Muscle of leg (tissue), 11 donors: ENCODE measurements around the gene SMG6. TPM values are rescaled to one million over a fixed set of nuclear protein-coding genes. Genes with fewer than 3 reads are reported as not detected.
A peak's percentile ranks its signal among the peaks of the same experiment; 100 is the strongest.

Experiments used
- DNase-seq: peaks from one replicate; pipeline ENCODE4 v3.0.0; 2013
- H3K27ac ChIP-seq: one replicate; pipeline ENCODE4 v1.5.1; 2013; ENCODE audit warnings: mild to moderate bottlenecking, low read length, control low read depth
- H3K27me3 ChIP-seq: one replicate; pipeline ENCODE4 v1.6.1; 2013; ENCODE audit warnings: low read length; ENCODE audit not compliant: control insufficient read depth, insufficient read depth
- H3K36me3 ChIP-seq: one replicate; pipeline ENCODE4 v1.6.1; 2013; ENCODE audit warnings: low read length; ENCODE audit not compliant: control insufficient read depth, insufficient read depth
- H3K4me1 ChIP-seq: one replicate; pipeline ENCODE4 v1.6.1; 2013; ENCODE audit warnings: low read length; ENCODE audit not compliant: control insufficient read depth, insufficient read depth
- H3K4me3 ChIP-seq: one replicate; pipeline ENCODE4 v1.5.1; 2013; ENCODE audit warnings: low read length, control low read depth
- H3K9me3 ChIP-seq: replicated peaks from 2 replicates; pipeline ENCODE4 v1.6.1; 2013; ENCODE audit warnings: low read depth, low read length; ENCODE audit not compliant: control insufficient read depth
- WGBS: methylation state at CpG from one replicate; pipeline ENCODE4 v1.1.5; 2013; ENCODE audit warnings: missing lambda C conversion rate; ENCODE audit not compliant: insufficient coverage; 5-methylcytosine and 5-hydroxymethylcytosine counted together
- polyA plus RNA-seq, 8 donors: library from polyadenylated mRNA; unstranded; fragments of 120-200 nt; gene quantifications; one replicate each; pipeline versions ENCODE4 v1.2.1 to v1.2.3, GENCODE V29; 2013; ENCODE audit warnings: inconsistent platforms in 1 of 8, low replicate concordance in 1 of 8; ENCODE audit not compliant: insufficient read length in 8 of 8, insufficient read depth in 1 of 8
- total RNA-seq: library from RNA; stranded (reverse); fragments of 120-200 nt; gene quantifications from one replicate; pipeline ENCODE4 v1.2.4, GENCODE V29; 2013

The SMG6 gene
- total and polyA plus RNA-seq, 9 donors: 12.7 to 21.8 (median 19.2) TPM

GRCh38 chr17:2101448-2102257, 201.9 kb downstream of the SMG6 start:
- no peak for DNase-seq
- peaks cover 18% of the 10 kb centered on the region for H3K4me1 ChIP-seq
- no peaks in the 10 kb centered on the region for H3K9me3 ChIP-seq
- H3K36me3 ChIP-seq: no peaks in the 10 kb centered on the region
- WGBS: 70% methylated on average over 10 of the region's 15 CpGs
- no peak overlapping the region for H3K4me3 ChIP-seq
- no peaks in the 10 kb centered on the region for H3K27me3 ChIP-seq
- no peak overlapping the region for H3K27ac ChIP-seq

- H3K4me1 ChIP-seq: peaks cover 24% of the 10 kb centered on the region
- no peak overlapping the region for H3K4me3 ChIP-seq
- 84% methylated on average over 5 of the region's 10 CpGs for WGBS
- H3K9me3 ChIP-seq: no peaks in the 10 kb centered on the region
- no peak for DNase-seq
- H3K27ac ChIP-seq: no peak overlapping the region
- H3K36me3 ChIP-seq: peaks cover 3% of the 10 kb centered on the region
- H3K27me3 ChIP-seq: no peaks in the 10 kb centered on the region
These were observed 208.1 kb downstream of the SMG6 start for GRCh38 chr17:2095536-2095910.

- Histone ChIP-seq H3K4me3 (no peak overlapping the region), H3K4me1 (peaks cover 29% of the 10 kb centered on the region), H3K27ac (peak overlapping the region; percentile 3), H3K27me3 (no peaks in the 10 kb centered on the region), H3K36me3 (peaks cover 3% of the 10 kb centered on the region), H3K9me3 (no peaks in the 10 kb centered on the region)
- WGBS: 40% methylated on average over 8 of the region's 12 CpGs
- peak; percentile 74 for DNase-seq
These were observed 208.6 kb downstream of the SMG6 start for GRCh38 chr17:2094891-2095535.

- no peaks in the 10 kb centered on the region for H3K27me3 ChIP-seq
- no peak overlapping the region for H3K4me3 ChIP-seq
- WGBS: 81% methylated on average over 3 of the region's 5 CpGs
- no peaks in the 10 kb centered on the region for H3K9me3 ChIP-seq
- peaks cover 3% of the 10 kb centered on the region for H3K36me3 ChIP-seq
- no peak overlapping the region for H3K27ac ChIP-seq
- peaks cover 45% of the 10 kb centered on the region for H3K4me1 ChIP-seq
- DNase-seq: no peak
These were observed 210.2 kb downstream of the SMG6 start for GRCh38 chr17:2093349-2093748.

- H3K9me3 ChIP-seq: no peaks in the 10 kb centered on the region
- H3K27me3 ChIP-seq: no peaks in the 10 kb centered on the region
- no peak for DNase-seq
- H3K27ac ChIP-seq: peak overlapping the region; percentile 15
- WGBS: 79% methylated on average over 2 of the region's 4 CpGs
- peaks cover 3% of the 10 kb centered on the region for H3K36me3 ChIP-seq
- peaks cover 56% of the 10 kb centered on the region for H3K4me1 ChIP-seq
- H3K4me3 ChIP-seq: no peak overlapping the region
These were observed 211.3 kb downstream of the SMG6 start for GRCh38 chr17:2092253-2092652.

GRCh38 chr17:2090804-2091534, 212.6 kb downstream of the SMG6 start:
- peak; percentile 95 for DNase-seq
- Histone ChIP-seq H3K4me3 (no peak overlapping the region), H3K27me3 (no peaks in the 10 kb centered on the region), H3K36me3 (peaks cover 8% of the 10 kb centered on the region), H3K27ac (peak overlapping the region; percentile 99), H3K4me1 (peaks cover 69% of the 10 kb centered on the region), H3K9me3 (no peaks in the 10 kb centered on the region)
- 9% methylated on average over 1 of the region's 2 CpGs for WGBS

- no peak for DNase-seq
- H3K4me1 ChIP-seq: peaks cover 70% of the 10 kb centered on the region
- H3K27ac ChIP-seq: peak overlapping the region; percentile 99
- no peaks in the 10 kb centered on the region for H3K9me3 ChIP-seq
- peaks cover 11% of the 10 kb centered on the region for H3K36me3 ChIP-seq
- no peaks in the 10 kb centered on the region for H3K27me3 ChIP-seq
- H3K4me3 ChIP-seq: peak overlapping the region; percentile 21
- WGBS: 100% methylated on average over 1 of the region's 9 CpGs
These were observed 213.4 kb downstream of the SMG6 start for GRCh38 chr17:2090210-2090641.

GRCh38 chr17:2089021-2089422, 214.6 kb downstream of the SMG6 start:
- DNase-seq: peak; percentile 93
- Histone ChIP-seq H3K27me3 (no peaks in the 10 kb centered on the region), H3K36me3 (peaks cover 11% of the 10 kb centered on the region), H3K4me3 (peak overlapping the region; percentile 39), H3K9me3 (no peaks in the 10 kb centered on the region), H3K27ac (peak overlapping the region; percentile 99), H3K4me1 (peaks cover 76% of the 10 kb centered on the region)
- WGBS: 7% methylated on average over 2 of the region's 8 CpGs

GRCh38 chr17:2087597-2088211, 215.9 kb downstream of the SMG6 start:
- WGBS: 51% methylated on average over 4 of the region's 10 CpGs
- H3K4me1 ChIP-seq: peaks cover 88% of the 10 kb centered on the region
- peak; percentile 88 for DNase-seq
- H3K36me3 ChIP-seq: peaks cover 13% of the 10 kb centered on the region
- no peak overlapping the region for H3K4me3 ChIP-seq
- H3K27me3 ChIP-seq: no peaks in the 10 kb centered on the region
- peak overlapping the region; percentile 99 for H3K27ac ChIP-seq
- no peaks in the 10 kb centered on the region for H3K9me3 ChIP-seq

GRCh38 chr17:2086306-2086705, 217.3 kb downstream of the SMG6 start:
- Histone ChIP-seq H3K4me3 (no peak overlapping the region), H3K27me3 (no peaks in the 10 kb centered on the region), H3K27ac (peak overlapping the region; percentile 96), H3K9me3 (no peaks in the 10 kb centered on the region), H3K36me3 (peaks cover 14% of the 10 kb centered on the region), H3K4me1 (peaks cover 92% of the 10 kb centered on the region)
- no peak for DNase-seq
- no CpG with 5 or more reads among the region's 3 CpGs for WGBS
